KMS-11 (cell line): ENCODE data around the gene TOLLIP.
"Not testable (repeated sequence)": the region's sequence is repeated elsewhere in the genome, so short reads cannot be mapped to it uniquely, and the experiment has no call there.

Source experiments
- H2AFZ ChIP-seq: fragments of 200-600 bp; sonication (generic); 2 replicates; pipeline ENCODE4 v1.6.1; 2016; ENCODE audit warnings: antibody characterized with exemption, mixed run types, low read depth
- H3K27ac ChIP-seq: fragments of 200-600 bp; sonication (generic); 2 replicates; pipeline ENCODE4 v1.6.1; 2016; ENCODE audit warnings: mild to moderate bottlenecking, mixed run types
- H3K27me3 ChIP-seq: fragments of 200-600 bp; sonication (generic); 2 replicates; pipeline ENCODE4 v1.6.1; 2017; ENCODE audit warnings: mild to moderate bottlenecking, low read depth, mixed run types, moderate library complexity; ENCODE audit not compliant: insufficient read depth
- H3K36me3 ChIP-seq: fragments of 200-600 bp; sonication (generic); 2 replicates; pipeline ENCODE4 v1.6.1; 2017; ENCODE audit warnings: mild to moderate bottlenecking, mixed run types; ENCODE audit not compliant: insufficient read depth
- H3K4me1 ChIP-seq: fragments of 200-600 bp; sonication (generic); 2 replicates; pipeline ENCODE4 v1.6.1; 2016; ENCODE audit warnings: mild to moderate bottlenecking, low read depth, mixed run types; ENCODE audit not compliant: poor library complexity, severe bottlenecking
- H3K4me2 ChIP-seq: fragments of 200-600 bp; sonication (generic); 2 replicates; pipeline ENCODE4 v1.7.0; 2016; ENCODE audit warnings: mild to moderate bottlenecking, mixed run types
- H3K4me3 ChIP-seq: fragments of 200-600 bp; sonication (generic); IDR thresholded peaks from 2 replicates; pipeline ENCODE4 v1.6.1; 2017; ENCODE audit warnings: low read depth, low read length, mixed read lengths; ENCODE audit not compliant: insufficient read depth
- H3K79me2 ChIP-seq: fragments of 200-600 bp; sonication (generic); 2 replicates; pipeline ENCODE4 v1.6.1; 2016; ENCODE audit warnings: low read depth, mixed run types; ENCODE audit not compliant: insufficient read depth
- H3K9ac ChIP-seq: fragments of 200-600 bp; sonication (generic); 2 replicates; pipeline ENCODE4 v1.6.1; 2016; ENCODE audit warnings: mild to moderate bottlenecking, mixed run types
- H4K20me1 ChIP-seq: fragments of 200-600 bp; sonication (generic); 2 replicates; pipeline ENCODE4 v1.6.1; 2016; ENCODE audit warnings: mild to moderate bottlenecking, mixed run types; ENCODE audit not compliant: insufficient read depth
- CTCF ChIP-seq: fragments of 200-600 bp; sonication (generic); conservative IDR thresholded peaks from 2 replicates; pipeline ENCODE4 v1.6.1; 2017; ENCODE audit warnings: low read depth, mild to moderate bottlenecking, antibody characterized with exemption, low read length, moderate library complexity, mixed read lengths

The TOLLIP gene

GRCh38 chr11:1344056-1344635 lies 34.7 kb upstream of the TOLLIP start:
- H2AFZ ChIP-seq, result no peak overlapping the region
- no peak overlapping the region for H3K27ac ChIP-seq
- H4K20me1 ChIP-seq, result no peaks in the 10 kb centered on the region
- no peak overlapping the region for H3K4me2 ChIP-seq
- TF ChIP-seq CTCF, result no peak
- H3K79me2 ChIP-seq, result no peaks in the 10 kb centered on the region
- H3K36me3 ChIP-seq, result no peaks in the 10 kb centered on the region
- H3K27me3 ChIP-seq, result peaks cover 44% of the 10 kb centered on the region
- no peak overlapping the region for H3K9ac ChIP-seq
- no peak overlapping the region for H3K4me3 ChIP-seq
- no peaks in the 10 kb centered on the region for H3K4me1 ChIP-seq

- no peaks in the 10 kb centered on the region for H4K20me1 ChIP-seq
- no peaks in the 10 kb centered on the region for H3K79me2 ChIP-seq
- no peak for TF ChIP-seq CTCF
- no peaks in the 10 kb centered on the region for H3K4me1 ChIP-seq
- no peaks in the 10 kb centered on the region for H3K36me3 ChIP-seq
- no peak overlapping the region for H3K4me3 ChIP-seq
- H3K27me3 ChIP-seq, result peaks cover 38% of the 10 kb centered on the region; the same call in 1 of the 2 replicates
- H3K4me2 ChIP-seq, result no peak overlapping the region
- no peak overlapping the region for H3K9ac ChIP-seq
- H2AFZ ChIP-seq, result no peak overlapping the region
- H3K27ac ChIP-seq, result no peak overlapping the region
These were observed 34.1 kb upstream of the TOLLIP start for GRCh38 chr11:1343391-1344055.

- no peaks in the 10 kb centered on the region for H3K79me2 ChIP-seq
- H2AFZ ChIP-seq, result no peak overlapping the region
- H3K27ac ChIP-seq, result no peak overlapping the region
- no peak overlapping the region for H3K9ac ChIP-seq
- H3K4me2 ChIP-seq, result no peak overlapping the region
- no peaks in the 10 kb centered on the region for H3K36me3 ChIP-seq
- no peaks in the 10 kb centered on the region for H4K20me1 ChIP-seq
- H3K4me1 ChIP-seq, result no peaks in the 10 kb centered on the region
- H3K27me3 ChIP-seq, result peaks cover 33% of the 10 kb centered on the region; the same call in 1 of the 2 replicates
- H3K4me3 ChIP-seq, result no peak overlapping the region
- no peak for TF ChIP-seq CTCF
These were observed 33.5 kb upstream of the TOLLIP start for GRCh38 chr11:1342946-1343345.

- Histone ChIP-seq H3K4me3 (no peak overlapping the region), H2AFZ (no peak overlapping the region), H4K20me1 (no peaks in the 10 kb centered on the region), H3K4me2 (no peak overlapping the region), H3K36me3 (no peaks in the 10 kb centered on the region), H3K27me3 (peaks cover 26% of the 10 kb centered on the region; the same call in 1 of the 2 replicates), H3K9ac (no peak overlapping the region), H3K79me2 (no peaks in the 10 kb centered on the region), H3K27ac (no peak overlapping the region), H3K4me1 (no peaks in the 10 kb centered on the region)
- TF ChIP-seq CTCF, result no peak
These were observed 32.6 kb upstream of the TOLLIP start for GRCh38 chr11:1341928-1342524.

GRCh38 chr11:1341226-1341625 lies 31.8 kb upstream of the TOLLIP start:
- H4K20me1 ChIP-seq, H3K36me3 ChIP-seq, H3K9ac ChIP-seq, H2AFZ ChIP-seq, H3K4me2 ChIP-seq, H3K79me2 ChIP-seq, H3K4me1 ChIP-seq, H3K4me3 ChIP-seq, H3K27ac ChIP-seq: not testable (repeated sequence)
- peaks cover 25% of the 10 kb centered on the region; the same call in 1 of the 2 replicates for H3K27me3 ChIP-seq
